HFF-Myc (cell line): ENCODE data around the gene TSC22D3.

Experiments
- DNase-seq: peaks from one replicate; pipeline ENCODE4 v3.0.0-alpha.2; 2011; ENCODE audit warnings: low read depth; ENCODE audit errors: extremely low read depth
- H3K4me3 ChIP-seq: replicated peaks from 2 replicates; pipeline ENCODE4 v1.5.1; 2011; ENCODE audit warnings: low read depth, mild to moderate bottlenecking, control low read depth, low read length
- CTCF ChIP-seq: IDR thresholded peaks from 2 replicates; pipeline ENCODE4 v1.5.1; 2012; ENCODE audit warnings: mild to moderate bottlenecking, low read depth, low read length, control low read depth; ENCODE audit errors: missing control alignments

TSC22D3 gene

GRCh38 chrX:107726816-107727534, 48.6 kb downstream of the TSC22D3 start:
- H3K4me3 ChIP-seq = no peak overlapping the region
- DNase-seq = no peak
- TF ChIP-seq CTCF = no peak

GRCh38 chrX:107725761-107726555, 49.6 kb downstream of the TSC22D3 start:
- no peak overlapping the region for H3K4me3 ChIP-seq
- TF ChIP-seq CTCF = no peak
- no peak for DNase-seq

GRCh38 chrX:107724653-107725052, 50.9 kb downstream of the TSC22D3 start:
- DNase-seq = no peak
- no peak overlapping the region for H3K4me3 ChIP-seq
- no peak for TF ChIP-seq CTCF

GRCh38 chrX:107723511-107723910, 52.1 kb downstream of the TSC22D3 start:
- DNase-seq = no peak
- no peak for TF ChIP-seq CTCF

GRCh38 chrX:107721966-107722707, 53.5 kb downstream of the TSC22D3 start:
- H3K4me3 ChIP-seq = no peak overlapping the region

More at GRCh38 chrX:107723511-107723910, 52.1 kb downstream of the TSC22D3 start:
- H3K4me3 ChIP-seq = no peak overlapping the region

More at GRCh38 chrX:107721966-107722707, 53.5 kb downstream of the TSC22D3 start:
- TF ChIP-seq CTCF = no peak
- DNase-seq = no peak
